HepG2 (cell line): ENCODE data around the gene THBS2. TPM values are rescaled to one million over a fixed set of nuclear protein-coding genes. Genes with fewer than 3 reads are reported as not detected.
A peak's percentile ranks its signal among the peaks of the same experiment; 100 is the strongest.

ENCODE experiments used
- ATAC-seq: fragments of 200-7000 bp; cut with Tn5 transposase; 3 replicates; pipeline ENCODE4 v1.9.1; 2020; ENCODE audit warnings: mild to moderate bottlenecking, moderate library complexity
- BruUV-seq: library from RNA; stranded (reverse); fragments of 400-500 nt; replicated peaks from 2 replicates; lab custom pipeline; 2021; lab: Mats Ljungman, UMichigan
- CTCF ChIA-PET: fragments of 300-600 bp; formaldehyde crosslinking; extraction: SDS; loops from one replicate; lab custom pipeline; 2021; ENCODE audit warnings: low total read pairs, inconsistent platforms, low intra/inter-chr PET ratio; lab: Yijun Ruan, JAX
- POLR2A ChIA-PET: fragments of 350-600 bp; sonication (Branson Sonifier 250); formaldehyde crosslinking; loops from one replicate; lab custom pipeline; 2020; ENCODE audit warnings: antibody characterized with exemption, inconsistent platforms; lab: Yijun Ruan, JAX
- DNase-seq: peaks from one replicate; pipeline ENCODE4 v3.0.0-alpha.2; 2015; ENCODE audit warnings: low spot score
- FAIRE-seq: peaks from 3 replicates; lab custom pipeline; 2011; peaks lifted over from hg19 to GRCh38; lab: Jason Lieb, UNC
- H2AFZ ChIP-seq: one replicate; pipeline ENCODE4 v1.6.1; 2011; ENCODE audit warnings: low read length, inconsistent platforms
- H3K27ac ChIP-seq: fragments of 300-600 bp; 3 replicates; pipeline ENCODE4 v1.8.0; 2011; ENCODE audit warnings: mixed run types, mild to moderate bottlenecking, mixed read lengths, low read length, inconsistent platforms; ENCODE audit not compliant: insufficient read depth; ENCODE audit errors: extremely low read length
- H3K27me3 ChIP-seq, 2 experiments: fragments of 200-600 bp in 1 of 2; 2 replicates in 1 of 2; 3 replicates in 1 of 2; pipeline versions ENCODE4 v1.6.0 to v1.8.0; 2011; ENCODE audit warnings: low read length in 2 of 2, mild to moderate bottlenecking in 2 of 2, moderate library complexity in 2 of 2, inconsistent platforms in 1 of 2; ENCODE audit not compliant: insufficient read depth in 2 of 2, control insufficient read depth in 1 of 2
- H3K36me3 ChIP-seq, 2 experiments: fragments of 200-600 bp in 1 of 2; replicated peaks in 1 of 2; 2 replicates in 1 of 2; 3 replicates in 1 of 2; pipeline versions ENCODE4 v1.5.1 to v1.8.0; 2011; ENCODE audit warnings: low read length in 2 of 2, inconsistent platforms in 1 of 2; ENCODE audit not compliant: insufficient read depth in 2 of 2, control insufficient read depth in 1 of 2
- H3K4me1 ChIP-seq: 2 replicates; pipeline ENCODE4 v1.5.1; 2012; ENCODE audit warnings: low read length, inconsistent platforms; ENCODE audit not compliant: insufficient read depth
- H3K4me2 ChIP-seq: 2 replicates; pipeline ENCODE4 v1.6.0; 2011; ENCODE audit warnings: low read depth, low read length, inconsistent platforms
- H3K4me3 ChIP-seq, 3 experiments: fragments of 200-600 bp in 1 of 3; sonication (generic), shearing (Covaris generic) in 1 of 3; replicated peaks in 1 of 3; 2 replicates each; pipeline ENCODE4 v1.5.1; 2011 to 2016; ENCODE audit warnings: low read length in 3 of 3, inconsistent platforms in 2 of 3, low read depth in 2 of 3, mild to moderate bottlenecking in 2 of 3, control low read depth in 1 of 3, mixed read lengths in 1 of 3; ENCODE audit not compliant: insufficient read depth in 1 of 3
- H3K79me2 ChIP-seq: one replicate; pipeline ENCODE4 v1.6.1; 2011; ENCODE audit warnings: low read length, inconsistent platforms; ENCODE audit not compliant: insufficient read depth
- H3K9ac ChIP-seq: 2 replicates; pipeline ENCODE4 v1.6.0; 2011; ENCODE audit warnings: mild to moderate bottlenecking, low read depth, low read length, inconsistent platforms; ENCODE audit not compliant: insufficient read depth
- H3K9me3 ChIP-seq: 2 replicates; pipeline ENCODE4 v1.5.1; 2012; ENCODE audit warnings: mild to moderate bottlenecking, low read length
- H4K20me1 ChIP-seq: 2 replicates; pipeline ENCODE4 v1.6.0; 2011; ENCODE audit warnings: inconsistent platforms, mild to moderate bottlenecking, low read length, moderate library complexity; ENCODE audit not compliant: insufficient read depth
- NFRKB ChIP-seq: fragments of 450-650 bp; IDR thresholded peaks from 2 replicates; pipeline ENCODE4 v1.6.1; 2017
- NONO ChIP-seq, 2 experiments: fragments of 450-650 bp in 1 of 2; sonication (generic) in 1 of 2; formaldehyde crosslinking in 1 of 2; IDR thresholded peaks in 1 of 2; conservative IDR thresholded peaks in 1 of 2; 2 replicates each; pipeline versions ENCODE4 v1.6.1 to v1.8.0; 2017 to 2022; ENCODE audit warnings: mild to moderate bottlenecking in 1 of 2, missing genetic modification reagents in 1 of 2, moderate library complexity in 1 of 2
- SP4 ChIP-seq: sonication (generic); formaldehyde crosslinking; IDR thresholded peaks from 2 replicates; pipeline ENCODE4 v1.8.1; 2023; ENCODE audit warnings: mild to moderate bottlenecking, missing genetic modification reagents
- TP53 ChIP-seq: sonication (generic); formaldehyde crosslinking; conservative IDR thresholded peaks from 2 replicates; pipeline ENCODE4 v1.4.0; 2020; ENCODE audit warnings: missing genetic modification reagents
- ZNF550 ChIP-seq: sonication (generic); formaldehyde crosslinking; IDR thresholded peaks from 2 replicates; pipeline ENCODE4 v1.4.0; 2020; ENCODE audit warnings: mild to moderate bottlenecking, missing genetic modification reagents, borderline replicate concordance
- WGBS: methylation state at CpG from one replicate; pipeline ENCODE4 v1.1.6; 2017; ENCODE audit warnings: low lambda C conversion rate; 5-methylcytosine and 5-hydroxymethylcytosine counted together
- in situ Hi-C: cut with HindIII; loops from 2 replicates; pipeline ENCODE4 v1.10.0; 2017; ENCODE audit warnings: low pct_unique_long_range_greater_than_20kb; ENCODE audit not compliant: extremely low pct_ligation_motif_present
- intact Hi-C: fragments of 100-400 bp; cut with micrococcal nuclease; formaldehyde crosslinking; loops from one replicate; pipeline ENCODE4 v1.10.0; 2022; ENCODE audit not compliant: unreplicated experiment
- polyA plus RNA-seq, 8 experiments: library from polyadenylated mRNA; depleted of rRNA in 3 of 8; stranded (reverse) in 7 of 8; unstranded in 1 of 8; fragments of >200 nt; fragmentation: Illumina TruSeq in 4 of 8; extraction: Trizol in 4 of 8; gene quantifications; 2 replicates each; pipeline versions ENCODE4 v1.2.1 to v1.2.3, GENCODE V29; 2011 to 2016; ENCODE audit warnings: low read depth in 4 of 8, missing spikeins in 1 of 8, mixed read lengths in 1 of 8; ENCODE audit not compliant: insufficient read depth in 1 of 8
- total RNA-seq, 5 experiments: library from RNA; depleted of rRNA; stranded (reverse); fragments of >200 nt; fragmentation: Illumina TruSeq; extraction: Trizol; gene quantifications; 2 replicates each; pipeline ENCODE4 v1.2.3, GENCODE V29; 2016; ENCODE audit warnings: low read depth in 1 of 5
- TF ChIP-seq, protein P1 (sequence below): sonication (generic); formaldehyde crosslinking; IDR thresholded peaks from 2 replicates; pipeline ENCODE4 v1.9.0; 2021; ENCODE audit warnings: mild to moderate bottlenecking, missing genetic modification reagents
- TF ChIP-seq, protein P2 (sequence below): sonication (generic); formaldehyde crosslinking; IDR thresholded peaks from 2 replicates; pipeline ENCODE4 v1.4.0; 2020; ENCODE audit warnings: mild to moderate bottlenecking, missing genetic modification reagents

The THBS2 gene
- total and polyA plus RNA-seq, 2 of the 13 experiments (the other 11 are each of a cell fraction or from before 2014, with no cell fraction given): 0.12 to 0.15 TPM

DNA sequence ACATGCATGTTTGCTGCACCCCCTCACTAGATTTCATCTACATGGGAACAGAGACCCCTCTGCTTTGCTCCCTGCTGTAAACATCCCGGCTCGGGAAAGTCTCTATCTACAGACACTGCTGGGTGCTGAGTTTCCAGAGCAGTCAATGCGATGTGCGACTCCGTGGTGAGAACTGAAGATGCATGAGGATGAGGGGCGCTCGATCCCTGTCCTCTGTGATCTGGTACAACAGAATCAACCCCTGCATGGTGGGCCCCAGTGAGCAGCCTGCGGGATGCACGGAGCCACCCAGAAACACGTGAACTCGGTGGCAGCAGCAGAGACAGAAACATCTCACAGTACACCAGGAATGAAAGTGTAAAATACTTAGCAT lies 83.1 kb downstream of the THBS2 start (continued):
- TF ChIP-seq, protein P1, sequence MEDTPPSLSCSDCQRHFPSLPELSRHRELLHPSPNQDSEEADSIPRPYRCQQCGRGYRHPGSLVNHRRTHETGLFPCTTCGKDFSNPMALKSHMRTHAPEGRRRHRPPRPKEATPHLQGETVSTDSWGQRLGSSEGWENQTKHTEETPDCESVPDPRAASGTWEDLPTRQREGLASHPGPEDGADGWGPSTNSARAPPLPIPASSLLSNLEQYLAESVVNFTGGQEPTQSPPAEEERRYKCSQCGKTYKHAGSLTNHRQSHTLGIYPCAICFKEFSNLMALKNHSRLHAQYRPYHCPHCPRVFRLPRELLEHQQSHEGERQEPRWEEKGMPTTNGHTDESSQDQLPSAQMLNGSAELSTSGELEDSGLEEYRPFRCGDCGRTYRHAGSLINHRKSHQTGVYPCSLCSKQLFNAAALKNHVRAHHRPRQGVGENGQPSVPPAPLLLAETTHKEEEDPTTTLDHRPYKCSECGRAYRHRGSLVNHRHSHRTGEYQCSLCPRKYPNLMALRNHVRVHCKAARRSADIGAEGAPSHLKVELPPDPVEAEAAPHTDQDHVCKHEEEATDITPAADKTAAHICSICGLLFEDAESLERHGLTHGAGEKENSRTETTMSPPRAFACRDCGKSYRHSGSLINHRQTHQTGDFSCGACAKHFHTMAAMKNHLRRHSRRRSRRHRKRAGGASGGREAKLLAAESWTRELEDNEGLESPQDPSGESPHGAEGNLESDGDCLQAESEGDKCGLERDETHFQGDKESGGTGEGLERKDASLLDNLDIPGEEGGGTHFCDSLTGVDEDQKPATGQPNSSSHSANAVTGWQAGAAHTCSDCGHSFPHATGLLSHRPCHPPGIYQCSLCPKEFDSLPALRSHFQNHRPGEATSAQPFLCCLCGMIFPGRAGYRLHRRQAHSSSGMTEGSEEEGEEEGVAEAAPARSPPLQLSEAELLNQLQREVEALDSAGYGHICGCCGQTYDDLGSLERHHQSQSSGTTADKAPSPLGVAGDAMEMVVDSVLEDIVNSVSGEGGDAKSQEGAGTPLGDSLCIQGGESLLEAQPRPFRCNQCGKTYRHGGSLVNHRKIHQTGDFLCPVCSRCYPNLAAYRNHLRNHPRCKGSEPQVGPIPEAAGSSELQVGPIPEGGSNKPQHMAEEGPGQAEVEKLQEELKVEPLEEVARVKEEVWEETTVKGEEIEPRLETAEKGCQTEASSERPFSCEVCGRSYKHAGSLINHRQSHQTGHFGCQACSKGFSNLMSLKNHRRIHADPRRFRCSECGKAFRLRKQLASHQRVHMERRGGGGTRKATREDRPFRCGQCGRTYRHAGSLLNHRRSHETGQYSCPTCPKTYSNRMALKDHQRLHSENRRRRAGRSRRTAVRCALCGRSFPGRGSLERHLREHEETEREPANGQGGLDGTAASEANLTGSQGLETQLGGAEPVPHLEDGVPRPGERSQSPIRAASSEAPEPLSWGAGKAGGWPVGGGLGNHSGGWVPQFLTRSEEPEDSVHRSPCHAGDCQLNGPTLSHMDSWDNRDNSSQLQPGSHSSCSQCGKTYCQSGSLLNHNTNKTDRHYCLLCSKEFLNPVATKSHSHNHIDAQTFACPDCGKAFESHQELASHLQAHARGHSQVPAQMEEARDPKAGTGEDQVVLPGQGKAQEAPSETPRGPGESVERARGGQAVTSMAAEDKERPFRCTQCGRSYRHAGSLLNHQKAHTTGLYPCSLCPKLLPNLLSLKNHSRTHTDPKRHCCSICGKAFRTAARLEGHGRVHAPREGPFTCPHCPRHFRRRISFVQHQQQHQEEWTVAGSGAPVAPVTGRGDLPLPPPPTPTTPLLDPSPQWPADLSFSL (CRISPR knock-in tag): no peak
- no peak for TF ChIP-seq TP53
- TF ChIP-seq, protein P2, sequence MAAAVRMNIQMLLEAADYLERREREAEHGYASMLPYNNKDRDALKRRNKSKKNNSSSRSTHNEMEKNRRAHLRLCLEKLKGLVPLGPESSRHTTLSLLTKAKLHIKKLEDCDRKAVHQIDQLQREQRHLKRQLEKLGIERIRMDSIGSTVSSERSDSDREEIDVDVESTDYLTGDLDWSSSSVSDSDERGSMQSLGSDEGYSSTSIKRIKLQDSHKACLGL (CRISPR knock-in tag): no peak
- TF ChIP-seq ZNF550 (CRISPR knock-in tag): no peak
- TF ChIP-seq NFRKB: no peak

DNA sequence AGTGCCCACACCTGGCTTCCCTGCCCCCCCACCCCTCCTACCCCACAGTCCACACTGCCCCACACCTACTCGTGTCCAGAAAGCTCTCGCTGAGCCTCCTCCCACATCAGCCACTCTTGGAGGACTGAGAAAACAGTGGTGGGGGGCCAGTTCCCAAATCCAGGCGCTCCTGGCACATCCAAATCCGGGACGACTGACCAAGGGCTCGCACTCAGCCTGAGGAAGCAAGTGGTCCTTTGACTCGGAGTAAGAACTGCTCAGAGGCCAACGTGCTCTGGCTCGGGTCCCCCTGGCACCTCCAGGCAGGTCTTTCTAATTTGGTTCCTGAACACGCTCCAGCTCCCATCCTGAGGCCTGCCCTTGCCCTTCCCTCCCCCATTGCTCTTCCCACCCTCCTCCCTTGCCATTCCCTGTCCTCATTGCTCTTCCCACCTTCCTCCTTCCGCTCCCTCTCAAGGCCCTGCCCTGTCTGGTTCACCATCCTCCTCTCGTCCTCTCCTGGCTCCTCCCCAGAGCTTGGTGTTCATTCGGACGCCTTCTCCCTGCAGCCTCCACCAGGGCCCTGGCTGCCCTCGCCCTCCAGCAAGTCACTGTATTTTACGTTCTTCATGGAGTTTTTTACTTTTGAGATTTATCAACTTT lies 83.6 kb downstream of the THBS2 start:
- POLR2A ChIA-PET: no interaction called here
- ATAC-seq (no peak), FAIRE-seq (no peak), DNase-seq (no peak)
- Histone ChIP-seq H3K27ac (no peak overlapping the region), H3K79me2 (no peaks in the 10 kb centered on the region), H3K9me3 (no peaks in the 10 kb centered on the region), H3K36me3 (no peaks in the 10 kb centered on the region), H3K9ac (no peak overlapping the region), H3K27me3 (peaks cover 11 to 95% of the 10 kb centered on the region in 2 experiments), H4K20me1 (no peaks in the 10 kb centered on the region), H3K4me3 (no peak overlapping the region), H3K4me2 (no peak overlapping the region), H2AFZ (no peak overlapping the region), H3K4me1 (no peaks in the 10 kb centered on the region)
- 22% methylated on average over 11 of the region's 16 CpGs for WGBS
- intact Hi-C loops: no loop called here
- TF ChIP-seq SP4 (CRISPR knock-in tag) (no peak), NONO (IDR thresholded peaks at IDR 0.05) (0 out of 2 replicates have a peak, but pooled peaks have one; percentile 29), NONO (CRISPR knock-in tag; conservative IDR thresholded peaks at IDR 0.05) (no peak)
- no TSS peak for BruUV-seq
- CTCF ChIA-PET: no interaction called here
- in situ Hi-C loops: no loop called here
